Ascending aorta (tissue), 2 donors: ENCODE measurements around the gene ADAMTS17. TPM values are rescaled to one million over a fixed set of nuclear protein-coding genes. Genes with fewer than 3 reads are reported as not detected.

Experiments used
- DNase-seq, 2 donors: peaks; one replicate each; pipeline ENCODE4 v3.0.0-alpha.2; 2019; ENCODE audit warnings: low spot score in 2 of 2
- H3K27ac ChIP-seq, 2 donors: fragments of 200-600 bp; sonication (generic); one replicate each; pipeline ENCODE4 v1.5.1; 2016 to 2017; ENCODE audit warnings: mild to moderate bottlenecking in 1 of 2
- H3K27me3 ChIP-seq: fragments of 200-600 bp; sonication (generic); one replicate; pipeline ENCODE4 v1.5.1; 2017
- H3K36me3 ChIP-seq, 2 donors: fragments of 200-600 bp; sonication (generic); one replicate each; pipeline ENCODE4 v1.5.1; 2016
- H3K4me1 ChIP-seq, 2 donors: fragments of 200-600 bp; sonication (generic); one replicate each; pipeline ENCODE4 v1.5.1; 2016 to 2017; ENCODE audit warnings: mild to moderate bottlenecking in 1 of 2
- H3K4me3 ChIP-seq, 2 donors: fragments of 200-600 bp; sonication (generic); one replicate each; pipeline ENCODE4 v1.5.1; 2016 to 2017; ENCODE audit warnings: mild to moderate bottlenecking in 1 of 2
- H3K9me3 ChIP-seq, 2 donors: fragments of 200-600 bp; sonication (generic); one replicate each; pipeline ENCODE4 v1.5.1; 2016
- intact Hi-C: fragments of 100-400 bp; cut with DNase I; formaldehyde crosslinking; loops from one replicate; pipeline ENCODE4 v1.15.1; 2023
- total RNA-seq: library from RNA; depleted of rRNA; stranded (reverse); fragments of >200 nt; gene quantifications from one replicate; pipeline ENCODE4 v1.1.0, GENCODE V29; 2016
- TF ChIP-seq, protein P1 (sequence below), 3 experiments: fragments of 200-600 bp in 2 of 3; fragments of 450-650 bp in 1 of 3; sonication (generic) in 2 of 3; IDR thresholded peaks; one replicate each; pipeline ENCODE4 v1.5.1; 2016 to 2019; ENCODE audit warnings: antibody characterized with exemption in 3 of 3, mild to moderate bottlenecking in 1 of 3, moderate library complexity in 1 of 3

Gene ADAMTS17
- total RNA-seq, 1 donor from 2014 or later: 2.8 TPM

DNA sequence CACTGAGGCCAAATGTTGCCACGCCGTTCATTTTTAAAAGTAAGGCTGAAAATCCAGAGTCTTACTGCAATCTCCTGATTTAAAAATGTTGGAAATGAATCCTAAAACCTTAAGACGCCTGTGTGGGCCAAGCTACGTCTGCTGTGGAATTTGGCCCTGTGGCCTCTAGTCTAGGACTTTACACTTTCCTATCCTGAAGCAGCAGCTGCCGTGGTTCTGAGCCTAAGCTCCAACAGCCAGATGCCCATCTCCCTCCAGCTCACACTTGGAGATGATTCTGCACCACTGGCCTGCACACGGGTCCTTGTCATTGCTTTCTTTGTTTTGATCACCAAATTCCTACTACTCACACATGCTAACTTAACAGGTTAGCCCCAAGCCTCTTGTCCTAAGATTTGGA lies 322.2 kb downstream of the ADAMTS17 start:
- Histone ChIP-seq H3K4me3 (no peak overlapping the region), H3K36me3 (no peaks in the 10 kb centered on the region), H3K27ac (peak overlapping the region; percentile 46 to 80), H3K4me1 (peaks cover 2 to 10% of the 10 kb centered on the region in 2 donors), H3K9me3 (no peaks in the 10 kb centered on the region), H3K27me3 (no peaks in the 10 kb centered on the region)
- TF ChIP-seq, protein P1, sequence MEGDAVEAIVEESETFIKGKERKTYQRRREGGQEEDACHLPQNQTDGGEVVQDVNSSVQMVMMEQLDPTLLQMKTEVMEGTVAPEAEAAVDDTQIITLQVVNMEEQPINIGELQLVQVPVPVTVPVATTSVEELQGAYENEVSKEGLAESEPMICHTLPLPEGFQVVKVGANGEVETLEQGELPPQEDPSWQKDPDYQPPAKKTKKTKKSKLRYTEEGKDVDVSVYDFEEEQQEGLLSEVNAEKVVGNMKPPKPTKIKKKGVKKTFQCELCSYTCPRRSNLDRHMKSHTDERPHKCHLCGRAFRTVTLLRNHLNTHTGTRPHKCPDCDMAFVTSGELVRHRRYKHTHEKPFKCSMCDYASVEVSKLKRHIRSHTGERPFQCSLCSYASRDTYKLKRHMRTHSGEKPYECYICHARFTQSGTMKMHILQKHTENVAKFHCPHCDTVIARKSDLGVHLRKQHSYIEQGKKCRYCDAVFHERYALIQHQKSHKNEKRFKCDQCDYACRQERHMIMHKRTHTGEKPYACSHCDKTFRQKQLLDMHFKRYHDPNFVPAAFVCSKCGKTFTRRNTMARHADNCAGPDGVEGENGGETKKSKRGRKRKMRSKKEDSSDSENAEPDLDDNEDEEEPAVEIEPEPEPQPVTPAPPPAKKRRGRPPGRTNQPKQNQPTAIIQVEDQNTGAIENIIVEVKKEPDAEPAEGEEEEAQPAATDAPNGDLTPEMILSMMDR (IDR thresholded peaks at IDR 0.05): no peak
- no peak for DNase-seq
- intact Hi-C loops: no loop called here

DNA sequence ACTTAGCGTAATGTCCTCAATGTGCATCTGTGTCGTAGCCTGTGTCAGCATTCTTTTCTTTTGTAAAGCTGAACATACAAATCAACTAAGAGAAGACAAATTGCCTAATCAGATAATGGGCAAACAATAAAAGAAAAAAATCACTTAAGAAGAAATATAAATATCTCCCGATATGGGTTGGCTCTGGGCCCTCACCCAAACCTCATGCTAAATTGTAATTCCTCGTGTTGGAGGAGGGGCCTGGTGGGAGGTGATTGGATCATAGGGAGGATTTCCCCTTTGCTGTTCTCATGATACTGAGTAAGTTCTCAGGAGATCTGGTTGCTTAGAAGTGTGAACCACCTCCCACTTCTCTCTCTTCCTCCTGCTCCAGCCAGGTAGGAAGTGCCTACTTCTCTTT lies 323.6 kb downstream of the ADAMTS17 start:
- Histone ChIP-seq H3K27ac (no peak overlapping the region), H3K9me3 (no peaks in the 10 kb centered on the region), H3K4me1 (peaks cover 2 to 10% of the 10 kb centered on the region in 2 donors)

DNA sequence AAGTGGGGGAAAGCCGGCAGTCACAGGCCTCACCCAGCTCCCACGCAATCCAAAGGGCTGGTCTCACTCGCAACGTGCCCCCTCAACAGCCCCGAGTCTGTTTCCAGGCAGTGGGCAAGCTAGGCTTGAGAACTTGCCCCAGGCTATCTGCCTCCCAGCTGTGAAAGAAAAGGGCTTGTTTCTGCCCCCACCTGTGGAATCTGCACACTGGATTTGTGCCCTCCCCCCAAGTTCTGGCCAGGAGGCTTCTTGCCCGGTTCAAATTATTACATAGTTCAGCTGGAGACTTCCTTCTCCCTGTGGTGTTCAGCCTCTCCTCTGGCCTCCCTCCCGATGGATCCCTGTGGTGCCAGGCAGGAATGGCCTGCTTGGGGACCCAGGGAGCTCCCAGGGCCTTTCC lies 324.6 kb downstream of the ADAMTS17 start:
- no peak overlapping the region for H3K4me3 ChIP-seq
- H3K4me1 ChIP-seq: peaks cover 2 to 10% of the 10 kb centered on the region in 2 donors
- H3K36me3 ChIP-seq: no peaks in the 10 kb centered on the region
- intact Hi-C loops: no loop called here
- H3K27me3 ChIP-seq: no peaks in the 10 kb centered on the region
- H3K27ac ChIP-seq: no peak overlapping the region
- no peak for DNase-seq
- TF ChIP-seq, protein P1 (IDR thresholded peaks at IDR 0.05): no peak
- H3K9me3 ChIP-seq: no peaks in the 10 kb centered on the region

More for the DNA sequence above, 323.6 kb downstream of the ADAMTS17 start:
- no peaks in the 10 kb centered on the region for H3K36me3 ChIP-seq
- DNase-seq: no peak
- no peak overlapping the region for H3K4me3 ChIP-seq
- no peaks in the 10 kb centered on the region for H3K27me3 ChIP-seq
- TF ChIP-seq, protein P1 (IDR thresholded peaks at IDR 0.05): no peak
- intact Hi-C loops: no loop called here

DNA sequence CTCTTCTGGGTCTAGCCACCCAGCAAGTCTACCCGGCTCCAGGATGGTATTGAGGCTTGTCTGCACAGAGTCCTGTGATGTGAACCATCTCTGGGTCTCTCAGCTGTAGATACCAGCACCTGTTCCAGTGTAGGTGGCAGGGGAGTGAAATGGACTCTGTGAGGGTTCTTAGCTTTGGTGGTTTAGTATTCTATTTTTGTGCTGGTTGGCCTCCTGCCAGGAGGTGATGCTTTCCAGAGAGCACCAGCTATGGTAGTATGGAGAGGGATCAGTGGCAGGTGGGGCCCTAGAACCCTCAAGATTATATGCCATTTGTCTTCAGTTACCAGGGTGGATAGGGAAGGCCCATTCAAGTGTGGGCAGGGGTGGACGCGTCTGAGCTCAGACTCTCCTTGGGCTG lies 325.1 kb downstream of the ADAMTS17 start:
- no peaks in the 10 kb centered on the region for H3K36me3 ChIP-seq
- no peaks in the 10 kb centered on the region for H3K9me3 ChIP-seq
- TF ChIP-seq, protein P1 (IDR thresholded peaks at IDR 0.05): no peak
- no peak overlapping the region for H3K4me3 ChIP-seq
- no peak for DNase-seq
- intact Hi-C loops: no loop called here
- no peaks in the 10 kb centered on the region for H3K27me3 ChIP-seq
- H3K4me1 ChIP-seq: peaks cover 0 to 10% of the 10 kb centered on the region in 2 donors
- no peak overlapping the region for H3K27ac ChIP-seq

DNA sequence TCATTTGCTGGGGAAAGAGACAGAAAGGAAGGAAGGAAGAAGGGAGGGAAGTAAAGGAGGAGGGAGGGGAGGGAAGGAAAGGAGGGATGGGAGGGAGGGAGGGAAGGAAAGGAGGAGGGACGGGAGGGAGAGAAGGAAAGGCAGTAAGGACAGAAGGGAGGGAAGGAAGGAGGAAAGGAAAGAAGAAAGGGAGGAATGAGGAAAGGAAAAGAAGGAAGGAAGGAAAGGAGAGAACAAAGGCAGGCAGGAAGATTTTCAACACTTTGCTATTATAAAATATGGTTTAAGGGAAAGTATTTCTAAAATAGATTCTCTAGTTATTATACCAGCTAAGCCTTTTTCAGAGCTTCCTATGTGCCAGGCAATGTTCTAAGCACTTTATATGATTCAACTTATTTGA lies 330.5 kb downstream of the ADAMTS17 start:
- Histone ChIP-seq H3K4me3 (no peak overlapping the region), H3K36me3 (no peaks in the 10 kb centered on the region), H3K27ac (no peak overlapping the region), H3K27me3 (no peaks in the 10 kb centered on the region), H3K9me3 (no peaks in the 10 kb centered on the region), H3K4me1 (no peaks in the 10 kb centered on the region)
- TF ChIP-seq, protein P1 (IDR thresholded peaks at IDR 0.05): no peak
- intact Hi-C loops: no loop called here
- no peak for DNase-seq

DNA sequence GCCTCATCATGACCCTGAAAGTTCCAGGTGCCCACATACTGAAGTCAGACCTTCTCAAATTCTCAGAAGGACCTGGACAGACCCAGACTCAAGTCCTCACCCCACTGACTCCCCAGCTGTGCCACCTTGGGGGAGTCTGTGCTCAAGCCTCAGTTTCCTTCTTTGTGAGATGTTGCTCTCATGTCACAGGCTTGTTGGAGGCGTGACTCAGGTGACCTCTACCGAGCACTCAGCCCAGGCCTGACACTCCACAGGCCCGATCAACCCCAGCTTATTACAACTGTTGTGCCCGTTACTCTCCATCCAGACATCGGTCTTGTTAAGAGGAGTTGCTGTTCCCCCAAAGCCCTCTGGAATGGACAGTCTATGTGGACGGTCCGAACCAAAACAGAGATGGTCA lies 332.4 kb downstream of the ADAMTS17 start:
- Histone ChIP-seq H3K4me3 (no peak overlapping the region), H3K27me3 (no peaks in the 10 kb centered on the region), H3K4me1 (no peaks in the 10 kb centered on the region), H3K36me3 (no peaks in the 10 kb centered on the region), H3K9me3 (no peaks in the 10 kb centered on the region), H3K27ac (no peak overlapping the region)
- no peak for DNase-seq
- TF ChIP-seq, protein P1 (IDR thresholded peaks at IDR 0.05): no peak
- intact Hi-C loops: no loop called here
